Upper lobe of left lung (tissue), 6 donors: Measurements from ENCODE around the gene MEGF10. TPM values are rescaled to one million over a fixed set of nuclear protein-coding genes. Genes with fewer than 3 reads are reported as not detected.

Source experiments
- ATAC-seq, 2 donors: fragments of 200-7000 bp; cut with Tn5 transposase; one replicate each; pipeline ENCODE4 v1.9.1; 2022; ENCODE audit warnings: mild to moderate bottlenecking in 2 of 2, moderate library complexity in 2 of 2; ENCODE audit not compliant: low FRiP score in 2 of 2
- DNase-seq, 2 donors: peaks; one replicate each; pipeline ENCODE4 v3.0.0-alpha.2; 2019 to 2020
- H3K27ac ChIP-seq, 4 donors: fragments of 200-600 bp; sonication (generic); one replicate each; pipeline ENCODE4 v1.5.1; 2016 to 2019
- H3K27me3 ChIP-seq, 4 donors: fragments of 200-600 bp; sonication (generic); one replicate each; pipeline ENCODE4 v1.5.1; 2017 to 2019
- H3K36me3 ChIP-seq, 4 donors: fragments of 200-600 bp; sonication (generic); one replicate each; pipeline ENCODE4 v1.5.1; 2016 to 2019
- H3K4me1 ChIP-seq, 4 donors: fragments of 200-600 bp; sonication (generic); one replicate each; pipeline ENCODE4 v1.5.1; 2018 to 2019
- H3K4me3 ChIP-seq, 4 donors: fragments of 200-600 bp; sonication (generic); one replicate each; pipeline ENCODE4 v1.5.1; 2017 to 2019; ENCODE audit warnings: mild to moderate bottlenecking in 2 of 4, moderate library complexity in 1 of 4
- H3K9me3 ChIP-seq, 4 donors: fragments of 200-600 bp; sonication (generic); one replicate each; pipeline ENCODE4 v1.5.1; 2018 to 2019
- CTCF ChIP-seq, 6 experiments: fragments of 450-650 bp in 4 of 6; fragments of 200-600 bp in 2 of 6; sonication (generic) in 2 of 6; IDR thresholded peaks; one replicate each; pipeline ENCODE4 v1.5.1; 2016 to 2019; ENCODE audit warnings: antibody characterized with exemption in 6 of 6
- EP300 ChIP-seq, 4 donors: sonication (generic); formaldehyde crosslinking; IDR thresholded peaks; one replicate each; pipeline ENCODE4 v1.5.1; 2017; ENCODE audit warnings: antibody characterized with exemption in 4 of 4, control low read depth in 2 of 4
- POLR2A ChIP-seq, 4 donors: fragments of 450-650 bp; IDR thresholded peaks; one replicate each; pipeline ENCODE4 v1.5.1; 2016 to 2017; ENCODE audit warnings: antibody characterized with exemption in 4 of 4, mild to moderate bottlenecking in 2 of 4
- POLR2AphosphoS5 ChIP-seq, 2 donors: sonication (generic); formaldehyde crosslinking; IDR thresholded peaks; one replicate each; pipeline ENCODE4 v1.5.1; 2017; ENCODE audit warnings: antibody characterized with exemption in 2 of 2
- WGBS, 2 donors: methylation state at CpG; one replicate each; pipeline ENCODE4 v1.1.5; 2017 to 2018; 5-methylcytosine and 5-hydroxymethylcytosine counted together
- total RNA-seq, 6 donors: library from RNA; depleted of rRNA in 4 of 6; stranded (reverse); fragments of >200 nt in 4 of 6; gene quantifications; one replicate each; pipeline versions ENCODE4 v1.1.0 to v1.2.1, GENCODE V29; 2016 to 2021
- donor health status: DM: no; HTN: no; CAD: no; lungs with moderate emphysema.
- donor health status: DM: no; HTN: yes; CAD: no; lungs with severe emphysema.

Gene MEGF10
- total RNA-seq, 6 donors from 2014 or later: under 0.01 to 3.3 (median 0.17) TPM; not detected in 3

- Histone ChIP-seq H3K36me3 (no peaks in the 10 kb centered on the region), H3K9me3 (no peaks in the 10 kb centered on the region), H3K4me3 (no peak overlapping the region), H3K4me1 (no peaks in the 10 kb centered on the region), H3K27me3 (no peaks in the 10 kb centered on the region), H3K27ac (no peak overlapping the region)
- WGBS, 2 donors: 77 to 81% methylated on average over 4 of the region's 4 CpGs
- no peak for DNase-seq
- no peak for TF ChIP-seq POLR2A (IDR thresholded peaks at IDR 0.05)
- TF ChIP-seq EP300 (IDR thresholded peaks at IDR 0.05): no peak
- no peak for TF ChIP-seq POLR2AphosphoS5 (IDR thresholded peaks at IDR 0.05)
- no peak for TF ChIP-seq CTCF (IDR thresholded peaks at IDR 0.05)
- ATAC-seq: no peak
These were observed 195.9 kb downstream of the MEGF10 start for GRCh38 chr5:127486471-127486870.

- no peaks in the 10 kb centered on the region for H3K4me1 ChIP-seq
- TF ChIP-seq POLR2A (IDR thresholded peaks at IDR 0.05): no peak
- TF ChIP-seq CTCF (IDR thresholded peaks at IDR 0.05): peak; percentile 28 to 67 (median 52)
- H3K27ac ChIP-seq: no peak overlapping the region
- no peaks in the 10 kb centered on the region for H3K9me3 ChIP-seq
- ATAC-seq (peak in 1 of 2 donors; percentile 38), DNase-seq (no peak)
- H3K4me3 ChIP-seq: no peak overlapping the region
- H3K36me3 ChIP-seq: no peaks in the 10 kb centered on the region
- H3K27me3 ChIP-seq: no peaks in the 10 kb centered on the region
- 64 to 68% methylated on average over 3 of the region's 3 CpGs for WGBS, 2 donors
These were observed 202.5 kb downstream of the MEGF10 start for GRCh38 chr5:127492854-127493738.

GRCh38 chr5:127498548-127498947, 208.0 kb downstream of the MEGF10 start:
- TF ChIP-seq CTCF (IDR thresholded peaks at IDR 0.05) (no peak), POLR2A (IDR thresholded peaks at IDR 0.05) (no peak), EP300 (IDR thresholded peaks at IDR 0.05) (no peak), POLR2AphosphoS5 (IDR thresholded peaks at IDR 0.05) (no peak)
- no peaks in the 10 kb centered on the region for H3K36me3 ChIP-seq
- no peaks in the 10 kb centered on the region for H3K4me1 ChIP-seq
- no peaks in the 10 kb centered on the region for H3K9me3 ChIP-seq
- no peaks in the 10 kb centered on the region for H3K27me3 ChIP-seq
- ATAC-seq: no peak
- 76 to 85% methylated on average over 1 of the region's 1 CpG for WGBS, 2 donors
- H3K4me3 ChIP-seq: no peak overlapping the region
- no peak for DNase-seq
- no peak overlapping the region for H3K27ac ChIP-seq

- Histone ChIP-seq H3K4me1 (no peaks in the 10 kb centered on the region), H3K27me3 (no peaks in the 10 kb centered on the region), H3K4me3 (no peak overlapping the region), H3K36me3 (no peaks in the 10 kb centered on the region), H3K27ac (no peak overlapping the region), H3K9me3 (no peaks in the 10 kb centered on the region)
- TF ChIP-seq POLR2A (IDR thresholded peaks at IDR 0.05) (no peak), EP300 (IDR thresholded peaks at IDR 0.05) (no peak), POLR2AphosphoS5 (IDR thresholded peaks at IDR 0.05) (no peak), CTCF (IDR thresholded peaks at IDR 0.05) (no peak)
- ATAC-seq (peak in 1 of 2 donors; percentile 32), DNase-seq (no peak)
- WGBS, 2 donors: 79 to 81% methylated on average over 2 of the region's 2 CpGs
These were observed 215.3 kb downstream of the MEGF10 start for GRCh38 chr5:127505905-127506304.

GRCh38 chr5:127506616-127507015, 216.0 kb downstream of the MEGF10 start:
- ATAC-seq (no peak), DNase-seq (no peak)
- WGBS, 2 donors: 77 to 85% methylated on average over 6 of the region's 6 CpGs
- H3K4me1 ChIP-seq: no peaks in the 10 kb centered on the region
- no peak overlapping the region for H3K4me3 ChIP-seq
- TF ChIP-seq POLR2A (IDR thresholded peaks at IDR 0.05) (no peak), CTCF (IDR thresholded peaks at IDR 0.05) (no peak), EP300 (IDR thresholded peaks at IDR 0.05) (no peak), POLR2AphosphoS5 (IDR thresholded peaks at IDR 0.05) (no peak)
- no peaks in the 10 kb centered on the region for H3K27me3 ChIP-seq
- no peaks in the 10 kb centered on the region for H3K9me3 ChIP-seq
- no peak overlapping the region for H3K27ac ChIP-seq
- no peaks in the 10 kb centered on the region for H3K36me3 ChIP-seq
